T-cell (primary cell): ENCODE measurements around the gene PTGES2. TPM values are rescaled to one million over a fixed set of nuclear protein-coding genes. Genes with fewer than 3 reads are reported as not detected.

Experiments used
- ATAC-seq, 4 experiments: fragments of 200-7000 bp in 3 of 4; fragments of 150-1000 bp in 1 of 4; cut with Tn5 transposase; replicated peaks in 1 of 4; 1 replicate in 3 of 4; 2 replicates in 1 of 4; pipeline ENCODE4 v1.10.0; 2021; ENCODE audit warnings: moderate library complexity in 3 of 4, mild to moderate bottlenecking in 2 of 4, moderate number of reproducible peaks in 1 of 4
- CTCF ChIA-PET, 2 donors: fragments of 300-600 bp; sonication (Branson Sonifier 250); formaldehyde crosslinking; loops; one replicate each; lab custom pipeline; 2022; ENCODE audit warnings: antibody characterized with exemption in 2 of 2; lab: Charles Lee
- POLR2A ChIA-PET, 2 donors: fragments of 300-600 bp; sonication (Branson Sonifier 250); formaldehyde crosslinking; loops; one replicate each; lab custom pipeline; 2022; ENCODE audit warnings: antibody characterized with exemption in 2 of 2; lab: Charles Lee
- DNase-seq, 35 experiments: peaks; one replicate each; pipeline versions ENCODE4 v3.0.0 to v3.0.0-alpha.2; 2013 to 2023
- H3K27ac ChIP-seq: one replicate; pipeline ENCODE4 v1.5.1; 2013; ENCODE audit warnings: low read length
- H3K27me3 ChIP-seq, 2 experiments: replicated peaks in 1 of 2; 1 replicate in 1 of 2; 2 replicates in 1 of 2; pipeline versions ENCODE4 v1.6.1 to v1.7.0; 2013; ENCODE audit warnings: low read length in 1 of 2, mixed read lengths in 1 of 2; ENCODE audit not compliant: control insufficient read depth in 2 of 2, insufficient read depth in 2 of 2; ENCODE audit errors: extremely low read depth in 1 of 2
- H3K36me3 ChIP-seq, 2 donors: 1 replicate in 1 of 2; 2 replicates in 1 of 2; pipeline versions ENCODE4 v1.6.1 to v1.7.0; 2013; ENCODE audit warnings: low read length in 1 of 2; ENCODE audit not compliant: control insufficient read depth in 2 of 2, insufficient read depth in 1 of 2; ENCODE audit errors: extremely low read depth in 1 of 2
- H3K4me1 ChIP-seq, 2 experiments: 1 replicate in 1 of 2; 2 replicates in 1 of 2; pipeline versions ENCODE4 v1.6.1 to v1.7.0; 2013; ENCODE audit warnings: low read length in 2 of 2, mixed read lengths in 1 of 2; ENCODE audit not compliant: insufficient read depth in 2 of 2, control insufficient read depth in 1 of 2; ENCODE audit errors: extremely low read depth in 1 of 2
- H3K4me3 ChIP-seq, 2 donors: 1 replicate in 1 of 2; 2 replicates in 1 of 2; pipeline versions ENCODE4 v1.5.1 to v1.7.0; 2013; ENCODE audit warnings: mild to moderate bottlenecking in 2 of 2, low read length in 1 of 2, moderate library complexity in 1 of 2; ENCODE audit not compliant: control insufficient read depth in 1 of 2; ENCODE audit errors: extremely low read depth in 1 of 2
- H3K9me3 ChIP-seq: 2 replicates; pipeline ENCODE4 v1.7.0; 2013
- H3K27ac Mint-ChIP-seq, 2 donors: one replicate each; pipeline ENCODE4 v1.8.0; 2020 to 2021; ENCODE audit warnings: mild to moderate bottlenecking in 2 of 2, mixed read lengths in 2 of 2
- H3K27me3 Mint-ChIP-seq, 2 donors: one replicate each; pipeline ENCODE4 v1.8.0; 2021 to 2022; ENCODE audit warnings: mixed read lengths in 2 of 2
- H3K36me3 Mint-ChIP-seq: one replicate; pipeline ENCODE4 v1.8.0; 2021; ENCODE audit warnings: mixed read lengths
- H3K4me1 Mint-ChIP-seq, 3 donors: one replicate each; pipeline ENCODE4 v1.8.0; 2020 to 2022; ENCODE audit warnings: mixed read lengths in 3 of 3, mild to moderate bottlenecking in 1 of 3
- H3K4me3 Mint-ChIP-seq, 3 donors: one replicate each; pipeline ENCODE4 v1.8.0; 2020 to 2022; ENCODE audit warnings: mild to moderate bottlenecking in 3 of 3, mixed read lengths in 3 of 3, moderate library complexity in 3 of 3
- H3K9me3 Mint-ChIP-seq, 3 donors: one replicate each; pipeline ENCODE4 v1.8.0; 2020 to 2022; ENCODE audit warnings: mixed read lengths in 3 of 3
- WGBS: methylation state at CpG from one replicate; pipeline ENCODE4 v1.1.5; 2013; ENCODE audit warnings: missing lambda C conversion rate; ENCODE audit not compliant: insufficient coverage; 5-methylcytosine and 5-hydroxymethylcytosine counted together
- total RNA-seq, 35 experiments: library from RNA in 6 of 35; stranded (reverse) in 6 of 35; fragments of 120-200 nt in 1 of 35; gene quantifications; one replicate each; pipeline versions ENCODE4 v1.2.1 to v1.2.4 and lab custom pipeline; 2013 to 2026

Gene PTGES2
- total RNA-seq, 5 donors from 2014 or later (not counting 1 experiment from before 2014, with no cell fraction given): 60.2 to 91.7 (median 79.2) TPM

GRCh38 chr9:128092199-128092977, 35.1 kb downstream of the PTGES2 start:
- Mint-ChIP-seq H3K36me3 (peaks cover 7% of the 10 kb centered on the region), H3K9me3 (no peaks in the 10 kb centered on the region), H3K4me3 (peak overlapping the region in 2 of 3 donors; percentile 62 to 70), H3K27me3 (no peaks in the 10 kb centered on the region), H3K27ac (peak overlapping the region; percentile 80 to 93), H3K4me1 (peaks cover 70 to 84% (median 83%) of the 10 kb centered on the region in 3 donors)
- H3K4me1 ChIP-seq: peaks cover 28 to 74% of the 10 kb centered on the region in 2 experiments
- H3K4me3 ChIP-seq: no peak overlapping the region
- POLR2A ChIA-PET: interaction anchor here (0.7 kb wide), 2 partner anchors 20 to 141 kb away, joined by 3 read pairs; no protein-coding TSS in a partner anchor
- ATAC-seq (peak in 1 of 4 experiments; percentile 3), DNase-seq (no peak)
- WGBS: 98% methylated on average over 5 of the region's 16 CpGs
- H3K27me3 ChIP-seq: no peaks in the 10 kb centered on the region
- H3K36me3 ChIP-seq: peaks cover 0 to 12% of the 10 kb centered on the region in 2 donors
- CTCF ChIA-PET: interaction anchor here (0.6 to 1.4 kb wide), 6 partner anchors 14 to 62 kb away, joined by 3 to 5 read pairs (median 4); partner anchors contain the start of gene NAIF1 (in 1 of the 2)
- peak overlapping the region; percentile 6 for H3K27ac ChIP-seq
- no peaks in the 10 kb centered on the region for H3K9me3 ChIP-seq

DNA sequence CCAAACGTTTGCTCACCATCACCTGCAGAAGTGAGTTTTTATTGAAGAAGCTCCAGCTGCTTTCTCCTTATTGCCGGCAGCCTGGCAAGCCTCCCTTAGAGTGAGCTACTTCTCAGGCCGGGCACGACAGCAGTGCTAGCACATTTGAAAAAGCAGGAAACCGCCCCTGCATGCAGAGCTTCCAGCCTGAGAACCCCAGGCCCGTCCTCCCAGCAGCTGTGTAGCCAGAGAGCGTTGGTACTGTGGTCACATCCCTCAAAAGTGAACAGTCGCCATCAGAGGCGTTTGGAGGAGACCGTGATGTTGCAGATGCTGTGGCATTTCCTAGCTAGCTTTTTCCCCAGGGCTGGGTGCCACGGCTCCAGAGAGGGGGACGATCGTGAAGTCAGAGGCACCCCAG, 36.0 kb downstream of the PTGES2 start:
- peak overlapping the region; percentile 28 to 70 (median 62) for H3K4me3 Mint-ChIP-seq
- Histone ChIP-seq H3K27me3 (no peaks in the 10 kb centered on the region), H3K27ac (no peak overlapping the region), H3K9me3 (no peaks in the 10 kb centered on the region), H3K4me3 (no peak overlapping the region), H3K4me1 (peaks cover 28 to 70% of the 10 kb centered on the region in 2 experiments), H3K36me3 (peaks cover 0 to 14% of the 10 kb centered on the region in 2 donors)
- peaks cover 68 to 79% (median 79%) of the 10 kb centered on the region in 3 donors for H3K4me1 Mint-ChIP-seq
- ATAC-seq: peak in 1 of 4 experiments; percentile 32
- H3K27ac Mint-ChIP-seq: peak overlapping the region; percentile 80 to 93
- H3K9me3 Mint-ChIP-seq: no peaks in the 10 kb centered on the region
- DNase-seq: no peak
- 59% methylated on average over 12 of the region's 13 CpGs for WGBS
- POLR2A ChIA-PET: interaction anchor here in 1 of 2 donors (0.7 kb wide), 1 partner anchor 148 kb away, joined by 4 read pairs; no protein-coding TSS in a partner anchor
- peaks cover 6% of the 10 kb centered on the region for H3K36me3 Mint-ChIP-seq
- CTCF ChIA-PET: interaction anchor here (0.6 to 1.4 kb wide), 9 partner anchors 9 to 1229 kb away, joined by 3 to 5 read pairs (median 3); no protein-coding TSS in a partner anchor
- H3K27me3 Mint-ChIP-seq: no peaks in the 10 kb centered on the region

DNA sequence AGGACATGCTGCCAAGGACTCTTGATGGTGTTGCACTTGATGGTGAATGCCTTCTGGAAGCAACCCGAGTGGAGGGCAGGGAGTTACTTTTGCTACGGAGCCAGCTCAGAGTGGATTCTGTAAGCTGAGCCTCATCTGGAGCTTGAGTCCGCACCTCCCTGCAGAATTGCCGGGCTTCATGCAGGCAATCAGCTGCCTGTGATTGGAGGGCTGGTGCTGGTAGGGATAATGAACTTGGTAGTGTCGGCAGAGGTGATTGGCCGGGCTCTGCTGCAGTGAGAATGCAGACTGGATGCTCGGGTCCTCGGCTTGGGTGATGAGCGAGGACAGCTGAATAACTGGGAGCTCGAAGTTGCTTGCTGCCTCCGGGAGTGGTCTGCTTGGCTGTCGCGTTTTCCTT, 36.4 kb downstream of the PTGES2 start:
- H3K4me1 Mint-ChIP-seq: peaks cover 66 to 77% (median 76%) of the 10 kb centered on the region in 3 donors
- ChIA-PET POLR2A (interaction anchor here in 1 of 2 donors (0.7 kb wide), 1 partner anchor 148 kb away, joined by 4 read pairs; no protein-coding TSS in a partner anchor), CTCF (interaction anchor here (0.6 to 1.0 kb wide), 7 partner anchors 9 to 1229 kb away, joined by 3 to 5 read pairs (median 3); no protein-coding TSS in a partner anchor)

GRCh38 chr9:128089299-128089698, 38.2 kb downstream of the PTGES2 start:
- Histone ChIP-seq H3K36me3 (peaks cover 0 to 13% of the 10 kb centered on the region in 2 donors), H3K27me3 (no peaks in the 10 kb centered on the region), H3K27ac (no peak overlapping the region), H3K4me1 (peaks cover 24 to 65% of the 10 kb centered on the region in 2 experiments), H3K4me3 (no peak overlapping the region), H3K9me3 (no peaks in the 10 kb centered on the region)
- Mint-ChIP-seq H3K27ac (peak overlapping the region; percentile 74 to 77), H3K36me3 (peaks cover 6% of the 10 kb centered on the region), H3K4me1 (peaks cover 53 to 74% (median 72%) of the 10 kb centered on the region in 3 donors), H3K9me3 (no peaks in the 10 kb centered on the region), H3K27me3 (no peaks in the 10 kb centered on the region), H3K4me3 (no peak overlapping the region)
- ATAC-seq (no peak), DNase-seq (no peak)
- WGBS: no CpG with 5 or more reads among the region's 1 CpG
- ChIA-PET POLR2A (interaction anchor here in 1 of 2 donors (0.6 kb wide), 1 partner anchor 1278 kb away, joined by 4 read pairs; no protein-coding TSS in a partner anchor), CTCF (no interaction called here)

More for the DNA sequence above, 36.4 kb downstream of the PTGES2 start:
- no peaks in the 10 kb centered on the region for H3K9me3 ChIP-seq
- no peak overlapping the region for H3K27ac ChIP-seq
- Mint-ChIP-seq H3K36me3 (peaks cover 6% of the 10 kb centered on the region), H3K27me3 (no peaks in the 10 kb centered on the region), H3K9me3 (no peaks in the 10 kb centered on the region), H3K4me3 (peak overlapping the region in 2 of 3 donors; percentile 18 to 70), H3K27ac (peak overlapping the region; percentile 36 to 69)
- H3K4me3 ChIP-seq: no peak overlapping the region
- H3K27me3 ChIP-seq: no peaks in the 10 kb centered on the region
- H3K36me3 ChIP-seq: peaks cover 0 to 15% of the 10 kb centered on the region in 2 donors
- DNase-seq (no peak), ATAC-seq (no peak)
- WGBS: 90% methylated on average over 11 of the region's 13 CpGs
- H3K4me1 ChIP-seq: peaks cover 28 to 70% of the 10 kb centered on the region in 2 experiments

DNA sequence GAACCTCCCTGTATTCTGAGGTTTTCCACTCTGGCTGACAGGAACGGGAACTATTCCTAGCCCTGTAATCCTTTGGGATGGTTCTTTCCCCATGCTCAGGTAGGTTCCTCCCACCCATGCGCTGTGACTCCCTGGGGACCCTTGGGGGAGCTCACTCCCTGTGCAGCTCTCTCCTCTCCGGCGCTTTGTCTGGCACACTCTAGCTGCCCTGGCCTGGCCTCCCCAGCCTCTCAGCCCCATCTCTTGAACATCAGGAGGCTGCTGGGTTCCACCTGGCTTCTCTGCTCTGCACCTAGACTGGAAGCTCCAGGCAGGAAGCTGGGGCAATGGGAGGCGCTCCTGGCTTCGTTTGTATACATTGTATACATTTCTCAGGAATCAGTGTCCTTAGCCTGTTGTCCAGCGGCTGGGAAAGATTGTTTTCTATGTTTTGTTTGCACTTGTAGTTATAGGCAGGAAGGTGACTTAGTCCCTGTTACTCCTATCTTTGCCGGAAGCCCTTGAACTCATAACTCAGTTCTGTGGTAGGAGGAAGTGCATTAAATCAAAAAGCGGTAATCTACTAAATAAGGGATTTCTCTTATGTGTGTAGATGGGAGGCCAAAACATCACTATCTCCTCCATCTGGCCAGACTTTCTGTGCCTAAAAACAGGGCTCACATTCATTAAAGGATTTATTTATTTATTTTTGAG, 39.1 kb downstream of the PTGES2 start:
- Mint-ChIP-seq H3K4me3 (peak overlapping the region in 2 of 3 donors; percentile 34 to 46), H3K36me3 (peaks cover 9% of the 10 kb centered on the region), H3K27me3 (no peaks in the 10 kb centered on the region), H3K9me3 (no peaks in the 10 kb centered on the region), H3K4me1 (peaks cover 51 to 71% (median 68%) of the 10 kb centered on the region in 3 donors), H3K27ac (peak overlapping the region; percentile 84 to 90)
- Histone ChIP-seq H3K36me3 (peaks cover 0 to 13% of the 10 kb centered on the region in 2 donors), H3K4me1 (peaks cover 18 to 61% of the 10 kb centered on the region in 2 experiments), H3K27ac (peak overlapping the region; percentile 48), H3K27me3 (no peaks in the 10 kb centered on the region), H3K9me3 (no peaks in the 10 kb centered on the region), H3K4me3 (no peak overlapping the region)
- CTCF ChIA-PET: interaction anchor here in 1 of 2 donors (1.2 kb wide), 1 partner anchor 17 kb away, joined by 3 read pairs; no protein-coding TSS in a partner anchor
- ATAC-seq (peak; percentile 40 to 72 (median 62)), DNase-seq (peak in 1 of 35 experiments; percentile 43)
- 70% methylated on average over 6 of the region's 9 CpGs for WGBS
- POLR2A ChIA-PET: interaction anchor here (0.6 to 0.9 kb wide), 2 partner anchors 9 to 1277 kb away, joined by 3 to 4 read pairs; no protein-coding TSS in a partner anchor
